CD14-positive monocyte (primary cell): Measurements from ENCODE around the gene C6orf58. TPM values are rescaled to one million over a fixed set of nuclear protein-coding genes. Genes with fewer than 3 reads are reported as not detected.

ENCODE experiments used
- DNase-seq, 3 donors: peaks; one replicate each; pipeline ENCODE4 v3.0.0-alpha.2; 2011 to 2022
- H2AFZ ChIP-seq: 2 replicates; pipeline ENCODE4 v1.6.0; 2012; ENCODE audit warnings: mild to moderate bottlenecking, low read depth, low read length, inconsistent platforms; ENCODE audit not compliant: insufficient read depth, poor library complexity, severe bottlenecking
- H3K27ac ChIP-seq, 2 donors: 1 replicate in 1 of 2; 2 replicates in 1 of 2; pipeline ENCODE4 v1.5.1; 2012 to 2013; ENCODE audit warnings: low read length in 2 of 2, control low read depth in 1 of 2, inconsistent platforms in 1 of 2, low read depth in 1 of 2, mild to moderate bottlenecking in 1 of 2
- H3K27me3 ChIP-seq, 2 donors: one replicate each; pipeline versions ENCODE4 v1.6.0 to v1.6.1; 2011 to 2013; ENCODE audit warnings: low read length in 2 of 2; ENCODE audit not compliant: control insufficient read depth in 2 of 2, insufficient read depth in 2 of 2
- H3K36me3 ChIP-seq, 2 donors: replicated peaks in 1 of 2; 1 replicate in 1 of 2; 2 replicates in 1 of 2; pipeline versions ENCODE4 v1.5.1 to v1.6.1; 2012 to 2013; ENCODE audit warnings: low read length in 2 of 2, control low read depth in 1 of 2, inconsistent platforms in 1 of 2, mild to moderate bottlenecking in 1 of 2; ENCODE audit not compliant: insufficient read depth in 2 of 2, control insufficient read depth in 1 of 2
- H3K4me1 ChIP-seq, 2 donors: 1 replicate in 1 of 2; 2 replicates in 1 of 2; pipeline versions ENCODE4 v1.5.1 to v1.6.1; 2012 to 2013; ENCODE audit warnings: low read length in 2 of 2, control low read depth in 1 of 2, inconsistent platforms in 1 of 2, mild to moderate bottlenecking in 1 of 2, moderate library complexity in 1 of 2; ENCODE audit not compliant: insufficient read depth in 2 of 2, control insufficient read depth in 1 of 2
- H3K4me2 ChIP-seq: replicated peaks from 2 replicates; pipeline ENCODE3; 2012; ENCODE audit warnings: low read length, moderate library complexity, mild to moderate bottlenecking; ENCODE audit not compliant: poor library complexity, severe bottlenecking; ENCODE audit errors: extremely low read depth
- H3K4me3 ChIP-seq, 3 experiments: fragments of 200-600 bp in 1 of 3; sonication (generic) in 1 of 3; replicated peaks in 1 of 3; 1 replicate in 2 of 3; 2 replicates in 1 of 3; pipeline ENCODE4 v1.5.1; 2011 to 2013; ENCODE audit warnings: low read length in 3 of 3, mild to moderate bottlenecking in 3 of 3, control low read depth in 2 of 3, low read depth in 2 of 3, inconsistent platforms in 1 of 3, moderate library complexity in 1 of 3
- H3K79me2 ChIP-seq: 2 replicates; pipeline ENCODE4 v1.6.0; 2012; ENCODE audit warnings: mild to moderate bottlenecking, control low read depth, inconsistent platforms, low read length, moderate library complexity; ENCODE audit not compliant: insufficient read depth
- H3K9ac ChIP-seq: 2 replicates; pipeline ENCODE4 v1.6.0; 2017; ENCODE audit warnings: low read length, mild to moderate bottlenecking; ENCODE audit not compliant: insufficient read depth, poor library complexity, severe bottlenecking
- H3K9me3 ChIP-seq, 2 donors: replicated peaks in 1 of 2; 1 replicate in 1 of 2; 2 replicates in 1 of 2; pipeline versions ENCODE4 v1.5.1 to v1.6.1; 2012 to 2013; ENCODE audit warnings: low read length in 2 of 2, control low read depth in 1 of 2; ENCODE audit not compliant: control insufficient read depth in 1 of 2, insufficient read depth in 1 of 2
- H4K20me1 ChIP-seq: 2 replicates; pipeline ENCODE4 v1.6.0; 2012; ENCODE audit warnings: mild to moderate bottlenecking, low read length, control low read depth, moderate library complexity; ENCODE audit not compliant: insufficient read depth
- H3K27ac Mint-ChIP-seq, 7 donors: one replicate each; pipeline ENCODE4 v1.8.0; 2020; ENCODE audit warnings: mild to moderate bottlenecking in 7 of 7, mixed read lengths in 7 of 7, moderate library complexity in 6 of 7, inconsistent platforms in 2 of 7
- H3K27me3 Mint-ChIP-seq, 3 donors: one replicate each; pipeline ENCODE4 v1.8.0; 2021 to 2022; ENCODE audit warnings: low read depth in 3 of 3, mild to moderate bottlenecking in 3 of 3, mixed read lengths in 3 of 3, moderate library complexity in 3 of 3, inconsistent platforms in 1 of 3
- H3K36me3 Mint-ChIP-seq, 2 donors: one replicate each; pipeline ENCODE4 v1.8.0; 2020; ENCODE audit warnings: mixed read lengths in 2 of 2, inconsistent platforms in 1 of 2, mild to moderate bottlenecking in 1 of 2
- H3K4me1 Mint-ChIP-seq: one replicate; pipeline ENCODE4 v1.8.0; 2020; ENCODE audit warnings: mild to moderate bottlenecking, mixed read lengths
- H3K4me3 Mint-ChIP-seq, 2 donors: one replicate each; pipeline ENCODE4 v1.8.0; 2020; ENCODE audit warnings: mild to moderate bottlenecking in 2 of 2, mixed read lengths in 2 of 2, moderate library complexity in 1 of 2
- H3K9me3 Mint-ChIP-seq, 7 donors: one replicate each; pipeline ENCODE4 v1.8.0; 2020 to 2022; ENCODE audit warnings: mixed read lengths in 7 of 7, mild to moderate bottlenecking in 6 of 7, moderate library complexity in 6 of 7, inconsistent platforms in 2 of 7
- WGBS: methylation state at CpG from one replicate; pipeline ENCODE4 v1.1.5; 2013; ENCODE audit warnings: missing lambda C conversion rate; ENCODE audit not compliant: insufficient coverage; 5-methylcytosine and 5-hydroxymethylcytosine counted together
- intact Hi-C, 2 donors: fragments of 100-400 bp; cut with micrococcal nuclease; formaldehyde crosslinking; loops; one replicate each; pipeline versions ENCODE4 v1.15.0 to v1.15.1; 2023
- polyA plus RNA-seq, 3 donors: library from polyadenylated mRNA; depleted of rRNA in 1 of 3; unstranded in 2 of 3; stranded (reverse) in 1 of 3; fragments of 300-500 nt in 2 of 3; fragments of >200 nt in 1 of 3; fragmentation: Illumina TruSeq in 2 of 3; gene quantifications; 1 replicate in 2 of 3; 2 replicates in 1 of 3; pipeline ENCODE4 v1.2.3, GENCODE V29; 2012 to 2021
- TF ChIP-seq, protein P1 (sequence below): fragments of 200-600 bp; IDR thresholded peaks from one replicate; pipeline ENCODE4 v1.8.0; 2022; ENCODE audit warnings: antibody characterized with exemption, mild to moderate bottlenecking

C6orf58 gene
- polyA plus RNA-seq, 3 donors, result not detected

DNA sequence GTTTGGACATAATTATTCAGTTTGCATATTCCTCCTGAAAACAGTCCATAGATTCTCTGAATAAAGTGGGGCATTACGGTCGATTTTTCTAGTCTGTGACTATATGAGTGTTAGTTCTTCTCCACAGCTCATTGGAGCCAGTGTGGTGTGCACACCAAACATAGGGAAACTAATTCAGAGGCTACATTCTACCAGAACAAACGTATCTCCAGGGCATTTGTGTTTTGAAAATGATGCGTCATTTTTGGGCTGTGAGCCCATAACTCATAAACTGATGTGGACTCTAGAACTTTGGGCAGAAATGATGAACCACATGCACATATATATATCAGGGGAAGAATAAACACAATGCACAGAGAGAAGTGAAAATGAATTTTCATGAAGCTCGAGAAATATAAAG lies 41.8 kb downstream of the C6orf58 start:
- Histone ChIP-seq H3K9ac (no peak overlapping the region), H3K36me3 (no peaks in the 10 kb centered on the region), H3K4me3 (no peak overlapping the region), H3K27me3 (no peaks in the 10 kb centered on the region), H4K20me1 (no peaks in the 10 kb centered on the region), H2AFZ (no peak overlapping the region), H3K4me2 (no peak overlapping the region), H3K27ac (no peak overlapping the region), H3K9me3 (no peaks in the 10 kb centered on the region), H3K79me2 (no peaks in the 10 kb centered on the region), H3K4me1 (no peaks in the 10 kb centered on the region)
- intact Hi-C loops, result no loop called here
- WGBS, result no CpG with 5 or more reads among the region's 5 CpGs
- Mint-ChIP-seq H3K27me3 (no peaks in the 10 kb centered on the region), H3K36me3 (no peaks in the 10 kb centered on the region), H3K4me3 (no peak overlapping the region), H3K9me3 (peaks cover 0 to 5% (median 0%) of the 10 kb centered on the region in 7 donors), H3K4me1 (no peaks in the 10 kb centered on the region), H3K27ac (no peak overlapping the region)
- TF ChIP-seq, protein P1, sequence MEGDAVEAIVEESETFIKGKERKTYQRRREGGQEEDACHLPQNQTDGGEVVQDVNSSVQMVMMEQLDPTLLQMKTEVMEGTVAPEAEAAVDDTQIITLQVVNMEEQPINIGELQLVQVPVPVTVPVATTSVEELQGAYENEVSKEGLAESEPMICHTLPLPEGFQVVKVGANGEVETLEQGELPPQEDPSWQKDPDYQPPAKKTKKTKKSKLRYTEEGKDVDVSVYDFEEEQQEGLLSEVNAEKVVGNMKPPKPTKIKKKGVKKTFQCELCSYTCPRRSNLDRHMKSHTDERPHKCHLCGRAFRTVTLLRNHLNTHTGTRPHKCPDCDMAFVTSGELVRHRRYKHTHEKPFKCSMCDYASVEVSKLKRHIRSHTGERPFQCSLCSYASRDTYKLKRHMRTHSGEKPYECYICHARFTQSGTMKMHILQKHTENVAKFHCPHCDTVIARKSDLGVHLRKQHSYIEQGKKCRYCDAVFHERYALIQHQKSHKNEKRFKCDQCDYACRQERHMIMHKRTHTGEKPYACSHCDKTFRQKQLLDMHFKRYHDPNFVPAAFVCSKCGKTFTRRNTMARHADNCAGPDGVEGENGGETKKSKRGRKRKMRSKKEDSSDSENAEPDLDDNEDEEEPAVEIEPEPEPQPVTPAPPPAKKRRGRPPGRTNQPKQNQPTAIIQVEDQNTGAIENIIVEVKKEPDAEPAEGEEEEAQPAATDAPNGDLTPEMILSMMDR, result no peak
- no peak for DNase-seq

DNA sequence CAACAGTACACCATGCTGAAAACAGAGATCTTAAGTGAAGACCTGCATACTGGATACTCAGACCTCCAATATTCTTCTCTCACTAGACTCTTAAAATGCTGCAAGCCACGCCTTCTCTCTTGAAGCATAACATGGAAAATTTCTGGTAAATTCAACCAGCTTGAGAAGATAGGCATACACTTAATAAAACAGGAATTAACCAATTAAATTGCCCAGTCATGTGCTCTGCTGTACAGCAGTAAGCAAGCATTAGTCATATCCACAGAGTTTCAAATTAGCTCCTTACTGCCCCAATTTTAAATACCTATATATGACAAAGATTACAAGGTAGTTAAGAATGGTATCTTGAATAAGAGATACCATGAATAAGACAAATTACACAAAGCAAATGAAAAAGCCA lies 53.8 kb downstream of the C6orf58 start:
- WGBS, result 100% methylated on average over 1 of the region's 1 CpG
- H3K27me3 Mint-ChIP-seq, result peaks cover 1 to 4% (median 1%) of the 10 kb centered on the region in 3 donors

More for the DNA sequence above, 53.8 kb downstream of the C6orf58 start:
- Histone ChIP-seq H3K36me3 (no peaks in the 10 kb centered on the region), H3K79me2 (no peaks in the 10 kb centered on the region), H2AFZ (no peak overlapping the region), H4K20me1 (no peaks in the 10 kb centered on the region), H3K4me2 (no peak overlapping the region), H3K4me1 (no peaks in the 10 kb centered on the region), H3K27me3 (no peaks in the 10 kb centered on the region), H3K27ac (no peak overlapping the region), H3K4me3 (no peak overlapping the region), H3K9ac (no peak overlapping the region), H3K9me3 (no peaks in the 10 kb centered on the region)
- Mint-ChIP-seq H3K36me3 (no peaks in the 10 kb centered on the region), H3K4me3 (no peak overlapping the region), H3K4me1 (no peaks in the 10 kb centered on the region), H3K27ac (no peak overlapping the region), H3K9me3 (peaks cover 0 to 1% (median 0%) of the 10 kb centered on the region in 7 donors)
- TF ChIP-seq, protein P1, result no peak
- no peak for DNase-seq
- intact Hi-C loops, result no loop called here
